Measurements from ENCODE around the gene SERPINI1. TPM values are rescaled to one million over a fixed set of nuclear protein-coding genes. Genes with fewer than 3 reads are reported as not detected.
A peak's percentile ranks its signal among the peaks of the same experiment; 100 is the strongest.

SERPINI1 gene
- total RNA-seq, 1 experiment from 2014 or later, result 8.3 TPM

DNA sequence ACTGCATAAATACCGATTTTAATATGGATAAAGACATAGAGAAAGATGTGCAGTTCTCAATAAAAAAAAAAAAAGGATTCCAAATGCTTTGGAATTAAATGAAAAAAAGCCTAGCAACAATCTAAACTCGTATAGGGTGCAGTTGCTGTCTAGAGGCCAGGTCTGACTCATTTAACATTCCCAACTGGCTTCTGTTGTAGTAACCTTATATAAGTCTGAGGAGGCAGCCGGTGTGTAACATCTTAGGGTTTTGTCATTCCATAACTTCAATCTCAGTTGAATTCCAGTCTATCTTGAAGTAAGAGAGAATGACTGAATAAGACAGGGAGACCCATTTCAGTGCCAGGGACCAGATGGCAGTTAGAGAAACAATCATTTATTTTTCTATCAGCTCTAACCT, 7.3 kb upstream of the SERPINI1 start:
- Histone ChIP-seq H3K27me3 (ENCODE audit: control insufficient read depth, insufficient read depth, low read length) (no peaks in the 10 kb centered on the region), H3K36me3 (replicated peaks; ENCODE audit: control insufficient read depth, insufficient read depth, low read length) (no peaks in the 10 kb centered on the region), H3K4me3 (ENCODE audit: insufficient read depth, low read depth, low read length) (no peak overlapping the region)
- no peak for DNase-seq

- no peak overlapping the region for H3K4me3 ChIP-seq (ENCODE audit: insufficient read depth, low read depth, low read length)
- DNase-seq, result no peak
- H3K27me3 ChIP-seq (ENCODE audit: control insufficient read depth, insufficient read depth, low read length), result no peaks in the 10 kb centered on the region
- H3K36me3 ChIP-seq (replicated peaks; ENCODE audit: control insufficient read depth, insufficient read depth, low read length), result no peaks in the 10 kb centered on the region
Measured at GRCh38 chr3:167728632-167729323, 6.7 kb upstream of the SERPINI1 start.

DNA sequence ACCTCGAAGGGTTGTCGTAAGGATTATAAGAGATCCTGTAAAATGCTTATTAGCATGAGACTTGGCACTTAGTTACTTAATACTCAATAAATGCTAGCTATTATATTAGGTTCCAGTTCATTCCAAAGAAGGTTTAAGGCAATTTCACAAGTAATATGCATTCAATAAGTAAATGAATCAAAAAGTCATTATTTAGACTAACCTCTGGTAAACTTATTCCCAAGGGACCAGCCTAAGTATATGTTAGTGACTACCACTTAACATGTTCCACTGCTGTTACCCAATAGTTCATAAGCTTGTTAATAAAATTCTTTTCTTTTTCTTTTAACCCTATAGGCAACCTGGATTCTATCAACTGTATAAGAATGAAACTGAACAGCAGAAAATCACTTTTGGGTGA, 5.9 kb upstream of the SERPINI1 start:
- DNase-seq, result no peak
- Histone ChIP-seq H3K27me3 (ENCODE audit: control insufficient read depth, insufficient read depth, low read length) (no peaks in the 10 kb centered on the region), H3K36me3 (replicated peaks; ENCODE audit: control insufficient read depth, insufficient read depth, low read length) (no peaks in the 10 kb centered on the region), H3K4me3 (ENCODE audit: insufficient read depth, low read depth, low read length) (no peak overlapping the region)

GRCh38 chr3:167731393-167731792, 4.1 kb upstream of the SERPINI1 start:
- no peaks in the 10 kb centered on the region for H3K36me3 ChIP-seq (replicated peaks; ENCODE audit: control insufficient read depth, insufficient read depth, low read length)
- no peak overlapping the region for H3K4me3 ChIP-seq (ENCODE audit: insufficient read depth, low read depth, low read length)
- DNase-seq, result no peak
- no peaks in the 10 kb centered on the region for H3K27me3 ChIP-seq (ENCODE audit: control insufficient read depth, insufficient read depth, low read length)

DNA sequence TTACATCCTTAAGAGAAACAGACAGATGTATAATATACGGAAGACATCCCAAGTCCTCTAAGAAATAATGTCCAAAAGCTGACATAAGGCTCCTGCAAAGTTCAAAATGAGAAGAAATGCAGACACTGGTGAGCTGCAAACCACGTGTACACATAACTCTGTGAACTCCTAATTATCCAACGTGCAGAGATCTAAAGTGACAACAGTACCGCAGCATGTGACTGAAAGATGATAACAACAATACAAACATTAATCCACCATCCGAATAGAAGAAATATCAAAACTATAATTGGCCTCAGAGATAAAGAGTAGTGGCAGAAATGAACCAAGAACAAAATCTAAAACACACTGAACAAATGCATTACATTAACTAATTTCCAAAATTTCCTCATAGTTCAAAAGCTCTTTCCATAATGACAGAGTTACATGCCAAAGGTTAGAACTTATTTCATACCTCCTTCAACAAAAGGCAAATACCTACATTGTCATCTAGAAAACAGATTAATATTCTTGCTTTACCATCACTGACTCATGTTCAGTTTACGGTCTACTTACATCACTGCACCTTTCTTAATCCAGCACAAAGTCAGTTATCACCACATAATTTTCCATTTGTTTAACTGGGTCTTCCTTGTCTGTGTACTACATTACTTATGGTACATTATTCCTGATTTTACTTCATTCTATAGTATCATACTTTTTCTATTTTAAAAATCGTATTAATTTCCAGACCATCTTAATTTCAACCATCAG, 3.0 kb upstream of the SERPINI1 start:
- Histone ChIP-seq H3K27me3 (ENCODE audit: control insufficient read depth, insufficient read depth, low read length) (no peaks in the 10 kb centered on the region), H3K36me3 (replicated peaks; ENCODE audit: control insufficient read depth, insufficient read depth, low read length) (no peaks in the 10 kb centered on the region), H3K4me3 (ENCODE audit: insufficient read depth, low read depth, low read length) (no peak overlapping the region)
- DNase-seq, result no peak

- Histone ChIP-seq H3K27me3 (ENCODE audit: control insufficient read depth, insufficient read depth, low read length) (no peaks in the 10 kb centered on the region), H3K36me3 (replicated peaks; ENCODE audit: control insufficient read depth, insufficient read depth, low read length) (no peaks in the 10 kb centered on the region), H3K4me3 (ENCODE audit: insufficient read depth, low read depth, low read length) (peak overlapping the region; percentile 77)
- no peak for DNase-seq
Measured at GRCh38 chr3:167733961-167734497, 1.5 kb upstream of the SERPINI1 start.

- no peaks in the 10 kb centered on the region for H3K36me3 ChIP-seq (replicated peaks; ENCODE audit: control insufficient read depth, insufficient read depth, low read length)
- peak; percentile 82 for DNase-seq
- H3K4me3 ChIP-seq (ENCODE audit: insufficient read depth, low read depth, low read length), result peak within 1 kb of the TSS; percentile 95
Measured at GRCh38 chr3:167734498-167735232, 856 bp upstream of the SERPINI1 start, which contains the start of gene PDCD10. Gene PDCD10 (minus strand): TSS chr3:167734892. CDS start chr3:167720157, 14,735 bp downstream.

DNA sequence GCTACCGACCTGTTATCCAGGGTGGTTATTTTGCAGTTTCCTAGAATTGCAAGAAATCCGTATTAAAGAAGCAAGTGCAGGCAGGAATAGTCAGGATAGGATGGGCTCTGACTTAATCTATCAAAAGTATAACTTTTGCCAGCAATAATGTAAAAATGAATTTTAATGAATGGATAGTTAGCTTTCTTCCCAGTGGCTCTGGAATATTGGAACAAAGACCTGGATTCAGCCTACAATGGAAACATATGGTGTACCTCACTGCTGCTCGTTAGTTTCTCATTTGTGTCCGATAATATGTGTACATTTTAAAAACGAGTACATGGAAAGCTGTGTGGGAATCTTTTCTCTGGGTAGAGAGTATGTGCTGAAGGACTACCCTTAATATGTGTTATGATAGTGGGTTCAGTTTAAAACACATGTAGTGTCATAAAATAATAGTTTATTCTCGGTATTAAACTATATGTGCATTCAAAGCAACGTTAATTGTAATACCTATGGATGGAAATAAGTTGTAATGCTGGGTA, 805 bp downstream of the SERPINI1 start:
- Histone ChIP-seq H3K27me3 (ENCODE audit: control insufficient read depth, insufficient read depth, low read length) (no peaks in the 10 kb centered on the region), H3K4me3 (ENCODE audit: insufficient read depth, low read depth, low read length) (peak overlapping the region; percentile 95), H3K36me3 (replicated peaks; ENCODE audit: control insufficient read depth, insufficient read depth, low read length) (no peaks in the 10 kb centered on the region)
- no peak for DNase-seq

More at GRCh38 chr3:167734498-167735232, 856 bp upstream of the SERPINI1 start, which contains the start of gene PDCD10:
- H3K27me3 ChIP-seq (ENCODE audit: control insufficient read depth, insufficient read depth, low read length), result no peaks in the 10 kb centered on the region

DNA sequence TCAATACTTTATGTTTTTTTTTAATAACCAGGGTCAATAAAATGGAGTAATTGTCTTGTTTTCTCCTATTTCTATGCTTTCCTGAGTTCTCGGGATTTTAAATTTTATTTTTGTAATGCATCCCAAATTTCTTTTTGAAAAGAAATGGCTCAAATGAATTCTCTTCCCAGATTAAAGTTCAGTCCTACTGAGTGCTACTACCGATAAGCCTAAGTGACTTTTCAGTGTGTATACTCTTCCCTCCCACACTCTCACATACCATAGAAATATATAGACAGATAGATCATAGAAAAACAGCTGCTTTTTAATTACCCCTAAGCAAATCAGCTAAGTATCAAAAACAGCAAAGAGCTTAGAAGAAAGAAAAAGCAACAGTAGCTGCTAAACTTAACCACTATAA, 1.5 kb downstream of the SERPINI1 start:
- Histone ChIP-seq H3K4me3 (ENCODE audit: insufficient read depth, low read depth, low read length) (no peak overlapping the region), H3K36me3 (replicated peaks; ENCODE audit: control insufficient read depth, insufficient read depth, low read length) (no peaks in the 10 kb centered on the region), H3K27me3 (ENCODE audit: control insufficient read depth, insufficient read depth, low read length) (no peaks in the 10 kb centered on the region)
- no peak for DNase-seq

DNA sequence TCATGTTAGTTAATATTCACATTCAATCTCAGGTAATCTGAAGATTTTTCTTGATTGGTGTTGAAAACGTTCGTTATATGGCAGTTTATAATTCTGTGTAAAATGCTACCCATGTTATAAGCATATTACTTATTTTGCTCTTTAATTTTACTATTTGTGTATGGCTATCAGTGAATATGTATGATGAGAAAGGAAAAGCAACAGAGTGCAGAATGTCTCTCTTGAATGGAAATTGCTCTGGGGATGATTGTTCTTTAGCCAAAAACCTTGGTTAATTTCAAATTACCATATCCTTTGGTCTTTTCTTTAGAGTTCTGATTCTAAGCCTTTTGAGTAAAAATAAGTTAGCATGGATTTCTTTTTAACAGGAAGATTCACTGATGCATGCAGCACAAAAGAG, 2.5 kb downstream of the SERPINI1 start:
- H3K36me3 ChIP-seq (replicated peaks; ENCODE audit: control insufficient read depth, insufficient read depth, low read length), result no peaks in the 10 kb centered on the region
- no peaks in the 10 kb centered on the region for H3K27me3 ChIP-seq (ENCODE audit: control insufficient read depth, insufficient read depth, low read length)
- H3K4me3 ChIP-seq (ENCODE audit: insufficient read depth, low read depth, low read length), result no peak overlapping the region
- no peak for DNase-seq

DNA sequence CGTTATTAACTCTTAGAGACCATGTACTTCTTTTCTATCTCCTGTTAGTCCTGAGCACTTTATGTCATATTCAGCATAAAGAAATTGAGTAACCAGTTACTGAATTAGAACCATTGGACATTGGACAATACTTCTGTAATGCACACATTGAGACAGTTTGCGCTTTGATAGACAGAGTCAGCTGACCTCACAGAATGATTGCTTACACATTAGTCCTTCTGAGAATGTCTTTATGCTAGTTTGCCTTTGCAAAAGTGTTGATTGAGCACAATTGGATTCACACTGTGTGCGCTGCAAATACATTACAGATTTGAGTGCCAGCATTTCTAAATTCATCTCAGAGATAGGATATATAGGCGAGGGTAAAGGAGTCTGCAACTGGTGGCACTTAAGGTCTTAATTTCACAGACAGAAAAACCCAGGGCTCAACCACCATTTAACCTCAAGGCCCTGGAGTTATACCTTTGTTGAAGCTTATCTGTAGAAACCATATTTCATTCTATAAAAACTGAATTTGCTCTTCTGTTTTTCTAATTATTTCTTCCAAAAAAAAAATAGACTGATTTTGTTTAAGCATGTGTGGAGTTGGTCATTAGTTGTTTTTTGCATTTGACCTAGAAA, 3.8 kb downstream of the SERPINI1 start:
- no peaks in the 10 kb centered on the region for H3K27me3 ChIP-seq (ENCODE audit: control insufficient read depth, insufficient read depth, low read length)
- H3K4me3 ChIP-seq (ENCODE audit: insufficient read depth, low read depth, low read length), result no peak overlapping the region
- H3K36me3 ChIP-seq (replicated peaks; ENCODE audit: control insufficient read depth, insufficient read depth, low read length), result no peaks in the 10 kb centered on the region
- no peak for DNase-seq

DNA sequence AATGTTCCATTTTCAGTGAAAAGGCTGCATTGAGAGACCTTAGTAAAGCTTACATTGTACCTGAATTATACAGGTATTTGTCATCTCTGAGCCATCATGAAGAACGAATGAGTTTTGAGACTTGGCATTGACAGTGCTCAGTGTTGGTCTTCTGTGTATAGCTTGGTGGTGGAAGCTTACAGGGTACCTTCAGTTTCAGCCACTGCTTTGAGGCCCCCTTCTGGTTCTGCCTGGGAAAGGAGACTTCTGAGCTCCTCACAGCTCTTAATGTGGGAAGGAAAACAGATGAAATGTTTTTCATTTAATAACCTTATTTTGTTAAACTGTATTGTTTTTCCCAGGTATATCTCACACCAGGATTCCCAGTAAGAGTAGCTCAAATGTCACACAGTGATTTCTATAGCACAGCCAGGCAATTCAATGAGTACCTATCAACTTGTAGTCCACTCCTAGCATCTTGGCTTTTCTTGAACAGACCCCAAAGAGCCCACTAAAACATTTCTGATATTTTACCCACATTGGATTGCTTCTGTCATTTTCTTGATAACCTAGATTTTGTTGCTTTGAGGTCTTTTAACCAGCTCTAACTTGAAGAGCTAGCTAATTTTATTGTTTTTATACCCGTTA, 5.6 kb downstream of the SERPINI1 start:
- peak; percentile 24 for DNase-seq
- Histone ChIP-seq H3K4me3 (ENCODE audit: insufficient read depth, low read depth, low read length) (no peak overlapping the region), H3K36me3 (replicated peaks; ENCODE audit: control insufficient read depth, insufficient read depth, low read length) (no peaks in the 10 kb centered on the region), H3K27me3 (ENCODE audit: control insufficient read depth, insufficient read depth, low read length) (no peaks in the 10 kb centered on the region)

GRCh38 chr3:167742338-167742737, 6.8 kb downstream of the SERPINI1 start:
- DNase-seq, result no peak
- Histone ChIP-seq H3K27me3 (ENCODE audit: control insufficient read depth, insufficient read depth, low read length) (no peaks in the 10 kb centered on the region), H3K4me3 (ENCODE audit: insufficient read depth, low read depth, low read length) (no peak overlapping the region), H3K36me3 (replicated peaks; ENCODE audit: control insufficient read depth, insufficient read depth, low read length) (no peaks in the 10 kb centered on the region)

DNA sequence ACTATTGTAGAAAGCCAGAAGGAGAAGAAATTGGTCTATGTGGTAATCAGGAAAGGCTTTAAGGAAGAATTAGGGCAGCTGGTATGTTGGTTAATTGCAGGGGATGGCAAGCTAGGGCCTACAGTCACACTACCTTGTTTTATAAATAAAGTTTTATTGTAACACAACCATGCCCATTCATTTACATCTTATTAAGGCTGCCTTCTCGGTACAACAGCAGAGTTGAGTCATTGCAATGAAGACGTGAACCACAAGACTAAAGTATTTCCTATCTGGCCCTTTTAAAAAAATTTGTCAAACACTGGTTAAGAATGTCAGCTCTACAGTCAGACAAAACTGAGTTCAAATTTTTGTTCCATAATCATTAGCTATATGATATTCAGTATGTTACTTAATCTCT, 8.3 kb downstream of the SERPINI1 start:
- no peaks in the 10 kb centered on the region for H3K36me3 ChIP-seq (replicated peaks; ENCODE audit: control insufficient read depth, insufficient read depth, low read length)

More for the DNA sequence above, 8.3 kb downstream of the SERPINI1 start:
- no peak for DNase-seq
- Histone ChIP-seq H3K27me3 (ENCODE audit: control insufficient read depth, insufficient read depth, low read length) (no peaks in the 10 kb centered on the region), H3K4me3 (ENCODE audit: insufficient read depth, low read depth, low read length) (no peak overlapping the region)
